T-helper 1 cell treated with Interleukin-12 subunit alpha and Interleukin-12 subunit beta and Interleukin-4 antibody, amounts not matched to agents 30 ng/mL and 1 ng/mL, for 36 hours (primary cell): ENCODE results near the gene COPS3. TPM values are rescaled to one million over a fixed set of nuclear protein-coding genes. Genes with fewer than 3 reads are reported as not detected.
"Not testable (repeated sequence)": the region's sequence is repeated elsewhere in the genome, so short reads cannot be mapped to it uniquely, and the experiment has no call there.

ENCODE experiments used
- intact Hi-C: fragments of 100-400 bp; cut with micrococcal nuclease; formaldehyde crosslinking; loops from one replicate; pipeline ENCODE4 v1.15.1; 2024
- total RNA-seq: library from RNA; stranded (reverse); gene quantifications from 2 replicates; pipeline ENCODE4 v1.2.3, GENCODE V29; 2022

The COPS3 gene
- total RNA-seq, 1 donor from 2014 or later: 95.8 TPM

DNA sequence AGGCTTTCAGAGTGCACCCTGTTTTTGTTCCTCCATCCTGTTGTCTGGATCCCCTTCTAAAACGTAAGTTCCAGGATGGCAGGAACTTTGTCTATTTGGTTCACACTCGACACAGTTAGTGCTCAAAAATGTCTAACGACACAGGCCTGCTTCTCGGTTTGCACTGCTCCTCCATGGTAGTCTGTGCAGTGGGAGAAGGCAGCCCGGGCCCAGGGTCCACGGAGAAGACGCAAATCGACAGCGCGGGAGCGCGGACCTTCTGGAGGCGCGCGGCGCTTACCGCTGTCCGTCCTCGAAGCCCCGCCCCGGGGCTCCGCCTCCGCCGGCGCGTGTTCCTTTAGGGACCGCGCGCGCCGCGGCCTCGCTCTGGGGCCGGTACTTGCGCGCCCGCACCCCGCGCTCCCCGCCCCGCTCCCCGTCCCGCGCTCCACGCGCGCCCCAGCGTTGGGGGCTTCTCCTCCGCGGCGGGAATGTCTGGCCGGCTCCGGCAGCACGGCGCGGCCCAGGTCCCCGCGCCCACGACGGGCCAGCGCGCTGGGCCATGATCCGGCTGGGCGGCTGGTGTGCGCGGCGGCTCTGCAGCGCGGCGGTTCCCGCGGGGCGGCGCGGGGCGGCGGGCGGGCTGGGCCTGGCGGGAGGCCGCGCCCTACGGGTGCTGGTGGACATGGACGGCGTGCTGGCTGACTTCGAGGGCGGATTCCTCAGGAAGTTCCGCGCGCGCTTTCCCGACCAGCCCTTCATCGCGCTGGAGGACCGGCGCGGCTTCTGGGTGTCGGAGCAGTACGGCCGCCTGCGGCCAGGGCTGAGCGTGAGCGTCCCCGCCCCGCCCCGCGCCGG is 22.2 kb upstream of the COPS3 start, which contains the start of gene NT5M:
Gene NT5M, plus strand, starts transcription at position 364 of the 837 bp plus-strand sequence. Its CDS starts 178 bp downstream, at position 542.
- intact Hi-C loops: loop anchor here (1.0 to 10.0 kb wide), 3 partner anchors 22 to 732 kb away; partner anchors contain the start of genes ATPAF2, COPS3 and GID4

DNA sequence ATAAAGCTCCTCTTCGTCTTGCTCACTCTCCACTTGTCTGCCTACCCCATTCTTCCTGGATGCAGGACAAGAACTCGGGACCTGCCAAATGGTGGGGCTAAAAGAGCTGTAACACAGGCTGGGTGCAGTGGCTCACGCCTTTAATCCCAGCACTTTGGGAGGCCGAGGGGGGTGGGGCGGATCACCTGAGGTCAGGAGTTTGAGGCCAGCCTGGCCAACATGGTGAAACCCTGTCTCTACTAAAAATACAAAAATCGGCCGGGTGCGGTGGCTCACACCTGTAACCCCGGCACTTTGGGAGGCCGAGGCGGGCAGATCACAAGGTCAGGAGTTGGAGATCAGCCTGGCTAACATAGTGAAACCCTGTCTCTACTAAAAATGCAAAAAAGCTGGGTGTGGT is 20.6 kb upstream of the COPS3 start:
- intact Hi-C loops: loop anchor here (10.0 kb wide), 2 partner anchors 453 to 733 kb away; partner anchors contain the start of genes ATPAF2 and GID4

DNA sequence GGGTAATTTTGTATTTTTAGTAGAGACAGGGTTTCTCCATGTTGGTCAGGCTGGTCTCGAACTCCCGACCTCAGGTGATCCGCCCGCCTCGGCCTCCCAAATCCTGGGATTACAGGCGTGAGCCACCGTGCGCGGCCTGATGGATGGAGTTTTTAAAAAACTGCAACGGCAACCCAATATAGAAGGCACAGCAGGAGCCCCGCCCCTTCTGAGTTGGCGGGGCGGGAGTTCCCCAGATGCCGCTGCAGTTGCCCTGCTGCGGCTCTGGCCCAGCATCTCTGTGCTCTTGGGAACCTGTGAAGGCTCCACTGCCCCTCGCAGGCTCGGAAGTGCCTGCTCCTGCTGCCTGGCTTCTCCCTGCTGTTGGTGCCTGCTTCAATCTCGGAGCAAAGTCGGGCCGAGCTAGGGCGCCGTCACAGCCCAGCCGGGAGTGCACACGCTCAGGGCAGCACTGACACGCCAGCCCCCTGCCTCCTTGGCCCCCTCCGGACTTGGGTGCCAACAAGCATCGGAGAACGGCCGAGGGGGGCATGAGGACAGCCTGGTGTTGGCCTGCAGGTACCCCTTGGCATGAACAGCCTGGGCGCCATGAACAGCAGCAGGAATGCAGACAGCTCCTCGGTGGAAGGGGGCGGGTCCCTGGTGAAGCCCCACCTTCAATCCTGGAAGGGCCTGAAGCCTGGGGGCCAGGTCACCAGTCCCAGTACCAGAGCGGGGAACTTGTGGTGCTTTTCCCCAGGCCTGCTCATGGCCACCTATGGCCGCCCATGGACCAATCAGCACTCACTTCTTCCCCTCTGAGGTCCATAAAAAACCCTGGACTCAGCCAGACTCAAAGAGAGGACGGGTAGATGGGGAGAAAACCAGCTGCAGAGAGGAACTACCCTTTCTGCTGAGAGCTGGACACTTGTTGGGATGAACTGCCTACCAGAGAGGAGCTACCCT is 19.9 kb upstream of the COPS3 start:
- intact Hi-C loops: loop anchor here (10.0 kb wide), 2 partner anchors 454 to 734 kb away; partner anchors contain the start of genes ATPAF2 and GID4

DNA sequence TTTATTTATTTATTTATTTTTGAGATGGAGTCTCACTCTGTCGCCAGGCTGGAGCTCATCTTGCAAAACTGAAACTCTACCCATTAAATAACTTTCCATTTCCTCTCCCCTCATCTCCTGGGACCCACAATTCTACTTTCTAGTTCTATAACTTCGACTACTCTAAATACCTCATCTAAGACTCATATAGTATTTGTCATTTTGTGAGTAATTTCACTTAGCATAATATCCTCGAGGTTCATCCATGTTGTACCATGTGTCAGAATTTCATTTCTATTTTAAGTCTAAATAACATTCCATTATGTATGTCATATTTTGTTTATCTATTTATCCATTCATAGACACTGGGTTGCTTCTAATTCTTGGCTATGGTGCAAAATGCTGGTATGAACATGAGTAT is 17.1 kb upstream of the COPS3 start:
- intact Hi-C loops: no loop called here

DNA sequence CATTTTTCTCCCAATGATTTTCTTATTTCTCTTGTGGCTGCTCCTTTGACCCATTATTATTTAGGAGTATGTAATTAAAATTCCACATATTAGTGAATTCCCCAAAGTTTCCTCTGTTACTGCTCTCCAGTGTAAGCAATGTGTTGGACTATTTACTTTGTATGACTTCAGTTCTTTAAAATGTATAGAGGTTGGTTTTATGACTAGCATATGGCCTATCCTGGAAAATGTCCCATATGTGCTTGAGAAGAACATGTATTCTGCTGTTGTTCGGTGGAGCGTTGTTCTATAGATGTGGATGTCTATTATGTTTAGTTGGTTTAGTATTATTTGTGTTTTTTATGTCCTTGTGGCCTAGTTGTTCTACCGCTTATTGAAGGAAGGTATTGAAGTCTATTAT is 16.2 kb upstream of the COPS3 start:
- intact Hi-C loops: no loop called here

DNA sequence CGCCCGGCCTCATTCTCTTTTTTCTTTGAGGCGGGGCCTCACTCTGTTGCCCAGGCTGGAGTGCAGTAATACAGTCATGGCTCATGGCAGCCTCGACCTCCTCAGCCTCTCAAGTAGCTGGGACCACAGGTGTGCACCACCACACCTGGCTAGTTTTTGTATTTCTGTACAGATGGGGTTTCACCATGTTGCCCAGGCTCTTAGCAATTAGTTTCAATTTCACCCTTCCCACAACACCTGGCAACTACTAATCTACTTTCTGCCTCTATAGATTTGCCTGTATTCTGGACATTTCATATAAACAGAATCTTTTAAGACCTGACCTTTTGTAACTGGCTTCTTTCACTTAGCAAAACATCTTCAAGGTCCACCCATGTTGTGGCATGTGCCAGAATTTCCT is 14.1 kb upstream of the COPS3 start:
- intact Hi-C loops: no loop called here

DNA sequence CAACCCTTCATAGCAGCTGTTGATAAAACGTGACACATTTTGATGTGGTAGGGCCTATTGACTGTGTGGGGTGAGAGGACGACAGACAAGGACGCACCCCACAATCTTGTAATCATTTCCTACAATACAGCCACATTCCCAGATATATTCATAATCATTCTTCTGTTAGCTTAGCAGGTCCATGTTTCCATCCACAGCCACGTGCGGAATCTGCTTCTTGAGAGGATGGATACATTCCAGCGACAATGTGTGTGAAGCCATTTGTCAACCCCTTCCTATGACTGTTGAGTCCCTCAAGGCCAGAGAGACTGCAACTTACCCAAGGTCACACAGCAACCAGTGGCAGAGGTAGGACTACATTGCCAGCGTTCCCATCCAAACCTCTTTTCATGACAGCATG is 8.7 kb upstream of the COPS3 start:
- intact Hi-C loops: loop anchor here (10.0 kb wide), 2 partner anchors 545 to 1565 kb away; partner anchors contain the start of genes PRPSAP2 and SREBF1

DNA sequence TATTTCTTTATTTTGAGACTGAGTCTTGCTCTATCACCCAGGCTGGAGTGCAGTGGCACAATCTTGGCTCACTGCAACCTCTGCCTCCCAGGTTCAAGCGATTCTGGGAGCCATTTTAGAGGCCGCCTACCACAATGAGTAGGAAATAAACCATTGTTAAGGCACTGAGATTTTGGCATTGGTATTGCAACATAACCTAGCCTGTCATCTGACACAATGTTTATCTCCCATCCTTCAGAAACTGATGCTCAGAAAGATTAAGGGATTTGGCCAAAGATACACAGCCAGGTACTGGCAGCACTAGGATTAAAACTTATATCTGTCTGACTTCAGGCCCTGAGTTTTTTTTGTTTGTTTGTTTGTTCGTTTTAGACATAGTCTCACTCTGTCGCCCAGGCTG is 8.0 kb upstream of the COPS3 start:
- intact Hi-C loops: loop anchor here (10.0 kb wide), 2 partner anchors 546 to 1566 kb away; partner anchors contain the start of genes PRPSAP2 and SREBF1

DNA sequence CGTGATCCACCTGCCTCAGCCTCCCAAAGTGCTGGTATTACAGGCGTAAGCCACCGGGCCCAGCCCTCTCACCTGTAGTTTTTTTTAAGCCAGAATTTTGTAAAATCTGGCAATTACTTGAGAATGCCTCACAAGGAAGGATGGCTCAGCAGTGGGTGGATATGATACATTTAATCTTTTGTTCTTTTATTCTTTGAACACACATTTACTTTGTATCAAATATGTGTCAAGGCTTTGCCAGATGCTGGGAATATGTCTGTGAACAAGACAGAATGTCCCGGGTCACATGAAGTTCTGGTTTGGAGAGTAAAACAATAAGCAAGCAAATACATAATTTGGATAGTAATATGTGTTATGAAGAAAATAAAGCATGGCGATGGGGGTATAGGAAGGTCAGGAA is 4.9 kb upstream of the COPS3 start:
- intact Hi-C loops: loop anchor here (10.0 kb wide), 2 partner anchors 549 to 1569 kb away; partner anchors contain the start of genes PRPSAP2 and SREBF1

DNA sequence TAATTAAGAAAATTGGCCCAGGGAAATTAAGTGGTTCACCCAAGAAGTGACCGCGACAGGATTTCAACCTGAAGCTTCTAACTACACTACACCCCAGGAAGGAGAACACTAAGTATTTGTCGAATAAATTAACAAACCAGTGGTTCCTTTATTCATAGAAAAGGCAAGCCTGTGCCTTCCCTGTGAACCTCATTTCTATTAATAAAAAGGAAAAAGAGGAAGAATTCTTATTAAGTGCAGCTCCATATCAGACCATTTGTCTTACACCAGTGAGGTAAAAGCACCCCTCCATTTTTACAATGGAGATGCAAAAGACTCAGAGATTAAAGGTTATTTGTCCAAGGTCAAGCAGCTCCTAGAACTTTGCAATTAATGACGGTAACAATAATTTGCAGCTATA is 1.7 kb downstream of the COPS3 start:
- intact Hi-C loops: no loop called here

DNA sequence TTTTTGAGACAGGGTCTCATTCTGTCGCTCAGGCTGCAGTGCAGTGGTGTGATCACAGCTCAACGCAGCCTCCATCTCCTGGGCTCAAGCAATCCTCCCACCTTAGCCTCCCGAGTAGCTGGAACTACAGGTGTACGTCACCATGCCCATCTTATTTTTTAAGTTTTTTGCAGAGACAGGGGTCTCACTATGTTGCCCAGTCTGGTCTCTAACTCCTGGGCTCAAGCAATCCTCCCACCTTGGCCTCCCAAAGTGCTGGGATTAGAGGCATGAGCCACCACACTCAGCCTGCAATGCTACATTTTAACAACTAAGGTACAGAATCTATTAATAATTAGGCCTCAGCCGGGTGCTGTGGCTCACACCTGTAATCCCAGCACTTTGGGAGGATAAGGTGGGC is 3.6 kb downstream of the COPS3 start:
- intact Hi-C loops: not testable (repeated sequence)

DNA sequence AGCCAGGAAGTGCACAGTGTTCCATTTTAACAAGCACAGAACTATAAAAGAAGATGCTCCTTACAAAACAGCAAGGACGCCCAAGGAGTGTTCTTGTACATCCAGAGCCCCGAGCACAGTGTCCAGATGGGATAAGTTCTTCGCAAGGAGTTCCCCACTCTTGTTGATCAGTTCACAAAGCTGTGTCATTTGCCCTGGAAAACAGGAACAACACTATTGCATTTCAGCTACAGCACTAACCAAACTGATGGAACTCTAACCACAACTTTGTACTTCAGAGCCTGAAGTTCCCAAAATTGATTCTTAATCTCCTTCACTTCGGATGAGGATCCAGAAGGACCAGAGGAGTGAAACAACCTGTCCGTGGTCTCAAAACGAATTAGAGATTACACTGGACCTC is 5.1 kb downstream of the COPS3 start:
- intact Hi-C loops: no loop called here

DNA sequence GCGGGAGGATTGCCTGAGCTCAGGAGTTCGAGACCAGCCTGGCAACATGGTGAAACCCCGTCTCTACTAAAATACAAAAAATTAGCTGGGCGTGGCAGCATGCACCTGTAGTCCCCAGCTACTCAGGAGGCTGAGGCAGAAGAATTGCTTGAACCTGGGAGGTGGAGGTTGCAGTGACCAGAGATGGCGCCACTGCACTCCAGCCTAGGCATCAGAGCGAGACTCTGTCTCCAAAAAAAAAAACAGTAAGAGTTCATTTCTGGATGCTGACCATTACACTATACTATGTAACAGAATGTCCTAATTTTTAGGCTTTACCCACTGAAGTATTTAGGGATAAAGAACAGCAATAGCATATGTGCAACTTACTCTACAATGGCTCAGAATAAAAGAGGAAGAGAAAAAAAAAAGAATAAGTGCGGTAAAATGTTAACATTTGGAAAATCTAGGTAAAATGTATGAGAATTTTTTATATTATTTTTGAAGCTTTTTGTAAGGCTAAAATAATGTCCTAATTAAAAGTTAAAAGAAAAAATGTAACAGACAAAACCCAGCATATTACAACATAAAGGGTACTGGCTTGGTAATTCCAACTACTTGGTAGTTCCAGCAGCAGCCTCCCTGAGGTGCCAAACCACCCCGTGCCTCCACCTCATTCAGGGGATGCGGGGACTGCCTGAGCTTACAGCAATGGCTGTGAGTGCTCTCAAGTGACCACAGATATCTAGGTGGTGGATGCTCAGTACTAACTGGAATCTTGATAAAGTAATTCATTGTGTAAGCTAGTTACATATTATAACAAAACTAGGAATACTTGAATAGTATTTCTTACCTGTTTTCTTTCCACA is 10.9 kb downstream of the COPS3 start:
- intact Hi-C loops: loop anchor here (1.0 kb wide), 1 partner anchor 43 kb away; no protein-coding TSS in a partner anchor

DNA sequence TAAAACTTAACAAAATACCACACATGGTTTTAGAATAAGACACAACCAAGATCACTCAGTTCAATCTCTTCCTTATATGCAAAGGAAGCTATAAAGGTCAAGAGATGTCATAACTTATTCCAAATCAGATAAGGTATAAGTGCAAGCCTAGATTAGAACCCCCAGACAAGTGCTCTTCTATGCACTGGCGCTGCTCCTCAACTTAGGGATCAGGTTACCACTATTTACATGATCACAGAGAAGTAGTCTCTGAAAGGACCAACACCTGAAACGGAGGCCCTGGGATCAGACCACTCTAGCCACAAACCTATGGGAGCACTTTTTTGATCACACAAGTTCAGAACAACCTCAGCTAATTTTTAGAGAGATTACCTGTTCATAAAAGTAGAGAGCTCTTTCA is 16.6 kb downstream of the COPS3 start:
- intact Hi-C loops: no loop called here

DNA sequence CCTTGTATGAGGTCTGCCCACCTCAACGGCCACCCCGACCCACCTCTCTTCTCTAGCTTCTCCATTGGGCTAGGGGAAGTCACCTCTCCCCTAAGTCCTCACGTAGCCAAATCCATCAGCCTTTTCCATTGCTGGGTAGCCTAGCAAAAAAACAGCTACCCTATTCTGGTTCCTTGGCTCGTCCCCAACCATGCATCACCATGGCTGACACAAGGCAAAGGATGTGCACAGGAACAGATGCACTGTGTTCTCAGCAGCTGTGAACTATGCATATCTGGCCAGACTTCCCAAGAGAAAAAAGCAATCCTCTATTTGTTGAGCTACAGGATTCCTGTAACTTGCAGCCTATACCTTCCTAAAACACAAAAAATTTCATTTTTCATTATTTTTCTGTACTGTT is 22.0 kb downstream of the COPS3 start:
- intact Hi-C loops: no loop called here

DNA sequence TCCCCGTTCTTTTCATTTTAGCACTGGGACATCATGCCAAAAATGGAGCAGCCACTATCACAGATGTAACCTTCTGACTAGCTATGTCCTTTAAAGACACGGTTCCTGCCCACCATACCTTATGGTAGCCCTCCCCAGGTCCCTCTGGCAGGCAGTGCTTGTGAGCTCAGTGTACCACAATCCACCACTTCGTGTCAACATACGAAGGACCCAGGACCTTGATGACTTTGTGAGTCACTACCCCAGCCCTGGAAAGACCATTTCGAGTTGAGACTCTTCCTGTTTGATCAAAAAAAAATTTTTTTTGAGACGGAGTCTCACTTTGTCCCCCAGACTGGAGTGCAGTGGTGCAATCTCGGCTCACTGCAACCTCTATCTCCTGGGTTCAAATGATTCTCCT is 23.0 kb downstream of the COPS3 start:
- intact Hi-C loops: no loop called here

DNA sequence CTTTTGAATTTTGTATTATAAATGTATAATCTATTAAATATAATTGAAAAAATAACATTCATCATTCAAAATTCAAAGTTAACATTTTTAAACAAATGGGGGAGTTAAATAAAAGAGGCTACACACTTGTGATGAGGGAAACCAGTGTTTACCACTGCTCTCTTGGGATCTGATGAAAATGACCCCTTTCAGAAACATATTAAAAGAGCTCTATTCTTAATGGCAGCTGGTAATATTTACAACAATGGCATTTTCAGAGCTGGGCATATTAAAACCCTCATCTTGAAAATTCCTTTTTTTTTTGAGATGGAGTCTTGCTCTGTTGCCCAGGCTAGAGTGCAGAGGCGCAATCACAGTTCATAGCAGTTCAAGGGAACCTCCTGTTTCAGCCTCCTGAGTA is 24.7 kb downstream of the COPS3 start:
- intact Hi-C loops: no loop called here

DNA sequence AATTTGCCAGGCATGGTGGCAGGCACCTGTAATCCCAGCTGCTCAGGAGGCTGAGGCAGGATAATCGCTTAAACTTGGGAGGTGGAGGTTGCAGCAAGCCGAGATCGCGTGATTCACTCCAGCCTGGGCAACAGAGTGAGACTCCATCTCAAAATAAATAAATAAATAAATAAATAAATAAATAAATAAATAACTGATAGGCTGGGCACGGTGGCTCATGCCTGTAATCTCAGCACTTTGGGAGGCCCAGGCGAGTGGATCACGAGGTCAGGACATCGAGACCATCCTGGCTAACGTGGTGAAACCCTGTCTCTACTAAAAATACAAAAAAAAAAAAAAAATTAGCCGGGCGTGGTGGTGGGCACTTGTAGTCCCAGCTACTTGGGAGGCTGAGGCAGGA is 25.4 kb downstream of the COPS3 start:
- intact Hi-C loops: not testable (repeated sequence)

DNA sequence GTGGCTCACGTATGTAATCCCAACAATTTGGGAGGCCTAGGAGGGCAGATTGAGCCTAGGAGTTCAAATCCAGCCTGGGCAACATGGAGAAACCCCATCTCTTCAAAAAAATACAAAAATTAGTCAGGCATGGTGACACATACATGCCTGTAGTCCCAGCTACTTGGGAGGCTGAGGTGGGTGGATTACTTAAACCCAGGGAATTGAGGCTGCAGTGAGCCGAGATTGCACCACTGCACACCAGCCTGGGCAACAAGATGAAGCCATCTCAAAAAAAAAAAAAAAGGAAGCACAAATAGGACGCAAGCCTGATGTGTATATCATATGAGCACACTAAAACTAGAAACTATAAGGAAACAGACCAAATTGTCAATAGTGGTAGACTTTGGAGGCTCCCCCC is 27.0 kb downstream of the COPS3 start:
- intact Hi-C loops: no loop called here

DNA sequence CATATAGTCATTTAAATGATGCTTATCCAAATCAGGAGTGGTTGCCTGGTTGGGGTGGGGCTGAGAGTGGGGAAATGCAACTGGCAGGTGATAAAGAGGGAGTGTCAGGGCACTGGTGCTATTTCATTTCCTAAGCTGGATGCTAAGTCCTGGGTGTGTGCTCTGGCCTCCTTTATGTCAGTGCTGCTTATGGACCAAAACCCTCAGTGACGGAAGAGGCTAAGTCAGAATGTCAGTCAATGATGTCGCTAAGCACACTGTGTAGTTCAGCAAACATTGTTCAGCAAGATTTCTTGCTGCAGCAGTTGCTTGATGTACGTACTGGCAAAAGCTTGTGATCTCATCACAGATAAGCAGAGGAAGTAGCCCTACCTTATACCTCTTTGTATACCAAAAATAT is 27.6 kb downstream of the COPS3 start:
- intact Hi-C loops: no loop called here
